Right lobe of liver (tissue), 6 donors: ENCODE measurements around the gene KCNIP1. TPM values are rescaled to one million over a fixed set of nuclear protein-coding genes. Genes with fewer than 3 reads are reported as not detected.

Source experiments
- ATAC-seq, 4 donors: fragments of 200-7000 bp; cut with Tn5 transposase; one replicate each; pipeline ENCODE4 v1.9.1; 2020; ENCODE audit warnings: mild to moderate bottlenecking in 4 of 4, moderate library complexity in 4 of 4
- DNase-seq, 3 donors: peaks; one replicate each; pipeline ENCODE4 v3.0.0-alpha.2; 2020
- H3K27ac ChIP-seq, 3 donors: fragments of 200-600 bp; one replicate each; pipeline ENCODE4 v1.8.0; 2022
- H3K27me3 ChIP-seq, 2 donors: fragments of 200-600 bp; one replicate each; pipeline ENCODE4 v1.8.0; 2022
- H3K36me3 ChIP-seq, 4 donors: fragments of 200-600 bp; sonication (generic) in 1 of 4; one replicate each; pipeline versions ENCODE4 v1.5.1 to v1.8.0; 2017 to 2022; ENCODE audit warnings: control low read depth in 1 of 4
- H3K4me1 ChIP-seq, 4 donors: fragments of 200-600 bp; sonication (generic) in 1 of 4; one replicate each; pipeline versions ENCODE4 v1.5.1 to v1.8.0; 2017 to 2022; ENCODE audit warnings: control low read depth in 1 of 4
- H3K4me3 ChIP-seq, 3 donors: fragments of 200-600 bp; one replicate each; pipeline ENCODE4 v1.8.0; 2022
- H3K9me3 ChIP-seq, 4 donors: fragments of 200-600 bp; sonication (generic) in 1 of 4; one replicate each; pipeline versions ENCODE4 v1.5.1 to v1.8.0; 2017 to 2022; ENCODE audit warnings: control low read depth in 1 of 4
- POLR2A ChIP-seq: fragments of 450-650 bp; IDR thresholded peaks from one replicate; pipeline ENCODE4 v1.6.1; 2017; ENCODE audit warnings: antibody characterized with exemption, mild to moderate bottlenecking
- WGBS: methylation state at CpG from one replicate; pipeline ENCODE4 v1.1.6; 2018; ENCODE audit warnings: low coverage, low lambda C conversion rate; ENCODE audit not compliant: insufficient coverage; ENCODE audit errors: missing lambda C conversion rate; 5-methylcytosine and 5-hydroxymethylcytosine counted together
- intact Hi-C, 2 donors: fragments of 100-400 bp; cut with DNase I; formaldehyde crosslinking; loops; one replicate each; pipeline versions ENCODE4 v1.11.2 to v1.14.1; 2022
- total RNA-seq, 6 experiments: library from RNA; depleted of rRNA in 2 of 6; stranded (reverse); fragments of >200 nt in 2 of 6; fragmentation: NEBNext Ultra II Directional in 3 of 6; extraction: Animal tissue kit (Norgen Biotek cat#: 25700) in 3 of 6; gene quantifications; one replicate each; pipeline versions ENCODE4 v1.1.0 to v1.2.4, GENCODE V29; 2016 to 2023
- TF ChIP-seq, protein P1 (sequence below), 4 donors: fragments of 200-600 bp in 3 of 4; fragments of 450-650 bp in 1 of 4; IDR thresholded peaks; one replicate each; pipeline versions ENCODE4 v1.5.1 to v1.8.0; 2016 to 2022; ENCODE audit warnings: antibody characterized with exemption in 4 of 4, mild to moderate bottlenecking in 2 of 4
- donor health status: DM: no; HTN: yes; CAD: no.
- donor health status: DM: no; HTN: no; CAD: no.
- donor health status: DM: no; HTN: no; CAD: no.
- donor health status: DM: no; HTN: yes; CAD: no.
- donor health status: DM: no; HTN: yes; CAD: no.

Gene KCNIP1
- total RNA-seq, 6 experiments from 2014 or later, result 0.56 TPM; not detected in 5

DNA sequence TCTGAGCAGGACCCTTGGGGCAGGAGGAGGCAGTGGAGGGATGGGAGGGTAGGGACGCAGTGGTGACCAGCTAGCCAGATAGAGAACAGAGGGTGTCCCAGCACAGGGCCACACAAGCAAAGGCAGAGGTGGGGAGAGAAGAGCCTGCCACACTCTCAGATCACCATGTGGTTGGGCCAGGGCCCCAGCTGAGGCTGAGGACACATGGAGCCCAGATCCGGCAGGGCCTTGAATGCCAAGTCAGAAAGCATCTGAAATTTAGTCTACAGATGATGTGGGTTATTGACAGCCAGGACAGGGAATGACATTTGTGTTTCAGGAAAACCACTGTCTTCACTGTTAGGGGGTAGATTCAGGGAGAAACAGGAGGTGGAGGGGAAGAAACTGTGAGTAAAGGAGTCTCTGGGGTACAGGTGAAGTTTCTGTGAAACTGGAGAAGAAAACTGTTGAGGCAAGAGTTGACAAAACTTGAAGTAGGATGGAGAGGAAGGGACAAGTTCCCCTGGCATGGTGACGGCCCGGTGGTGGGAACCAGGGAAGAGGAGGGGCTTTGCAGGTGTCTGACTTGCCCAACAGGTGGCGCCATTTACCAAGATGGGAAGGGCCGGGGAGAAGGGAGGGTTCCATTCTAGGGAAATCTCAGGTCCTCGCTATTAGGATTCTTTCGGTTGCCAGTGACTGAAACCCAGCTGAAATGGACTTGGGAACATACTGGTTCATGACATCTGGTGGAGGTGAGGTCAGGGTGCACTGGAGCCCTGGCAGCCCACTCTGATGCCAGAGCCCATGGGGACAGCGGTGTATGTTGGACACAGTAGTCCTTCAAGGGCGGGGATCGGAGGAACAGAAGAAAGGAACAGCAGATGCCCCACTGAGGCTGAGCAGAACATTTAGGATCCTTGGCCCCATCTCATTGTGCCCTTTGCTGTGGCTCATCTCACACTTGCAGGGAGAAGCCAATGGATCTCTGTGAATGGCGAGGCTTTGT is 100.1 kb downstream of the KCNIP1 start:
- no peaks in the 10 kb centered on the region for H3K9me3 ChIP-seq
- intact Hi-C loops, result no loop called here
- peak in 1 of 3 donors; percentile 27 for DNase-seq
- no peaks in the 10 kb centered on the region for H3K27me3 ChIP-seq
- H3K27ac ChIP-seq, result no peak overlapping the region
- no peaks in the 10 kb centered on the region for H3K36me3 ChIP-seq
- 18% methylated on average over 7 of the region's 12 CpGs for WGBS
- peak; percentile 30 to 49 (median 41) for ATAC-seq
- TF ChIP-seq POLR2A, result no peak
- TF ChIP-seq, protein P1, sequence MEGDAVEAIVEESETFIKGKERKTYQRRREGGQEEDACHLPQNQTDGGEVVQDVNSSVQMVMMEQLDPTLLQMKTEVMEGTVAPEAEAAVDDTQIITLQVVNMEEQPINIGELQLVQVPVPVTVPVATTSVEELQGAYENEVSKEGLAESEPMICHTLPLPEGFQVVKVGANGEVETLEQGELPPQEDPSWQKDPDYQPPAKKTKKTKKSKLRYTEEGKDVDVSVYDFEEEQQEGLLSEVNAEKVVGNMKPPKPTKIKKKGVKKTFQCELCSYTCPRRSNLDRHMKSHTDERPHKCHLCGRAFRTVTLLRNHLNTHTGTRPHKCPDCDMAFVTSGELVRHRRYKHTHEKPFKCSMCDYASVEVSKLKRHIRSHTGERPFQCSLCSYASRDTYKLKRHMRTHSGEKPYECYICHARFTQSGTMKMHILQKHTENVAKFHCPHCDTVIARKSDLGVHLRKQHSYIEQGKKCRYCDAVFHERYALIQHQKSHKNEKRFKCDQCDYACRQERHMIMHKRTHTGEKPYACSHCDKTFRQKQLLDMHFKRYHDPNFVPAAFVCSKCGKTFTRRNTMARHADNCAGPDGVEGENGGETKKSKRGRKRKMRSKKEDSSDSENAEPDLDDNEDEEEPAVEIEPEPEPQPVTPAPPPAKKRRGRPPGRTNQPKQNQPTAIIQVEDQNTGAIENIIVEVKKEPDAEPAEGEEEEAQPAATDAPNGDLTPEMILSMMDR (IDR thresholded peaks at IDR 0.05), result peak; percentile 19 to 43 (median 35)
- H3K4me3 ChIP-seq, result no peak overlapping the region
- no peaks in the 10 kb centered on the region for H3K4me1 ChIP-seq

DNA sequence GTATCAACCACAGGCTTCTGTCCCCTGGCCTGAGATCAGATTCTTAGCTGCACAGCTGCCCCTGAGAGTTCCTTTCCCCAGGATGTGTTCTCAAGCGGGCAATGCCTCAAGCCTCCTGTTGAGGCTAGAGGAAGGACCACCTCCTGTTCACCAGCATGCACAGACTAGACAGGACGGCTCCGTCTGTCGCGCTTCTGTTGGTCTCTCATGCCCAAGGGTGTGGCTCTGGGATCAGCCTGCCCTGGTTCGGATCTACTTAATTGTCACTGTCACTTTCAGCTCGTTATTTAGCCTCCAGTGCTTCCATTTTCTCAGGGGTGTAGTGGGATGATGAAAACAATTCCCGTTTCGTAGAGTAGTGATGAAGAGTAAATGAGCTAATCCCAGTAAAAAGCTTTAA is 103.1 kb downstream of the KCNIP1 start:
- ATAC-seq (no peak), DNase-seq (no peak)
- no peak for TF ChIP-seq POLR2A
- TF ChIP-seq, protein P1 (IDR thresholded peaks at IDR 0.05), result no peak
- intact Hi-C loops, result no loop called here
- H3K4me1 ChIP-seq, result no peaks in the 10 kb centered on the region
- no peaks in the 10 kb centered on the region for H3K36me3 ChIP-seq
- H3K4me3 ChIP-seq, result no peak overlapping the region
- H3K9me3 ChIP-seq, result no peaks in the 10 kb centered on the region
- no peak overlapping the region for H3K27ac ChIP-seq
- WGBS, result 60% methylated on average over 8 of the region's 9 CpGs
- H3K27me3 ChIP-seq, result no peaks in the 10 kb centered on the region

DNA sequence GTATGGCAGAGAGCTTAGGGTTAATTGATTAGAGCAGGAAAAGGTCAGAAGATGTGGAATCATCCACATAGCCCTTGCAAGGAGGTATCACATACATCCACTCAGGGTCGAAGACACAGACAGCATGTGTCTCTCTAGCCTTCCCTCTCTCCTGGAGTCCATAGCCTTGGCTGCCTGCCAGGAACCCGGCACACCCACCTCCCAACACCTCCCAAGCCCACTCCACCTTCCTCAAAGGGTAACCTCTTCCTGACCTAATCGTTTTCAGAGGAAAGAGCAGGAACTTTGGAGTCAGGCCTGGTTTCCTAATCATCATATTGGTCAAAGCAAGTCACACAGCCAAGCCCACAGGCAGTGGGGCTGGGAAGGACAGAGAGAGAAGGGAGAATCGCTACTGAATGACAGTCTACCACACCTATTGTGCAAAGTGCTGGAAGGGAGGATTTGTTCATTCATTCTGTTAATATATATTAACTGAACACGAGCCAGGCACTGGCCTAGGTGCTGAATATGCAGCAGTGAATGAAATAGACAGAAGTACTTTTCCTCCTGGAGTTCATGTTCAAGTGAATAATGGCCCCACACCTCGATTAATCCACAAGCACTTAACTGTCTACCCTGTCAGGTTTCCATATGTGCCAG is 107.8 kb downstream of the KCNIP1 start:
- H3K27me3 ChIP-seq, result no peaks in the 10 kb centered on the region
- no peak overlapping the region for H3K4me3 ChIP-seq
- no peaks in the 10 kb centered on the region for H3K4me1 ChIP-seq
- intact Hi-C loops, result no loop called here
- H3K27ac ChIP-seq, result no peak overlapping the region
- no peak for TF ChIP-seq POLR2A
- TF ChIP-seq, protein P1 (IDR thresholded peaks at IDR 0.05), result no peak
- no peak for ATAC-seq
- H3K9me3 ChIP-seq, result no peaks in the 10 kb centered on the region
- WGBS, result 36% methylated on average over 5 of the region's 6 CpGs
- no peaks in the 10 kb centered on the region for H3K36me3 ChIP-seq
- no peak for DNase-seq

DNA sequence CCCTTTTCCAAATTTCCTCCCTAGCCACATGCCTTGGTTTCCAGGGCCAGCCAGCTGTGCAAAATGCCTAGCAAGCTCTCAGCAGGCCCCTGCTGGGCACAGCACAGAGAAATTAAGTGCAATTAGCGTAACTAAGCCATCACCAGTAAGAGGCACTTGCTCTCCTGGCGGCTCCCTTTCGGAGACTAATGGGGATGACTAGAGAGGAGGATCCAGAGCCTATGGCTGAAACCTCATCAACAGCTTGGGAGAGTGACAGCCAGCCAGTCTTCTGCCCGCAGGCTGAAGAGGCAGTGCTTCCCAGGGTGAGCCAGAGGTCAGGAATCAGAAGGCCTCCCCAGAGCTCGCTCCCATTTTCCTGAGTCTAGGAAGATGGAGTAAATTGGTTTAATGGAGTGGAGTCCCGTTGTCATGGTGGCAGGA is 108.4 kb downstream of the KCNIP1 start:
- H3K27me3 ChIP-seq, result no peaks in the 10 kb centered on the region
- no peak for TF ChIP-seq POLR2A
- TF ChIP-seq, protein P1 (IDR thresholded peaks at IDR 0.05), result no peak
- intact Hi-C loops, result no loop called here
- no peaks in the 10 kb centered on the region for H3K9me3 ChIP-seq
- H3K4me1 ChIP-seq, result no peaks in the 10 kb centered on the region
- 54% methylated on average over 4 of the region's 6 CpGs for WGBS
- ATAC-seq (no peak), DNase-seq (no peak)
- no peak overlapping the region for H3K27ac ChIP-seq
- no peaks in the 10 kb centered on the region for H3K36me3 ChIP-seq
- H3K4me3 ChIP-seq, result no peak overlapping the region
